HepG2 (cell line): ENCODE measurements around the gene TUFM. TPM values are rescaled to one million over a fixed set of nuclear protein-coding genes. Genes with fewer than 3 reads are reported as not detected.

ENCODE experiments used
- ASH2L ChIP-seq: fragments of 300-600, 200-600 bp; sonication (generic); IDR thresholded peaks from 2 replicates; pipeline ENCODE4 v1.7.0; 2017; ENCODE audit warnings: low read depth, mild to moderate bottlenecking, moderate library complexity, mixed read lengths, low read length; ENCODE audit not compliant: insufficient read length
- BRD4 ChIP-seq: sonication (generic); formaldehyde crosslinking; IDR thresholded peaks from 2 replicates; pipeline ENCODE4 v1.4.0; 2020; ENCODE audit warnings: missing genetic modification reagents
- CBX5 ChIP-seq: sonication (generic); formaldehyde crosslinking; IDR thresholded peaks from 2 replicates; pipeline ENCODE4 v1.4.0; 2020; ENCODE audit warnings: missing genetic modification reagents, borderline replicate concordance
- CHD2 ChIP-seq: IDR thresholded peaks from 2 replicates; pipeline ENCODE4 v1.6.1; 2011; ENCODE audit warnings: low read depth, low read length, improper control_type of control experiment
- DR1 ChIP-seq: sonication (generic); formaldehyde crosslinking; IDR thresholded peaks from 2 replicates; pipeline ENCODE4 v1.8.0; 2021; ENCODE audit warnings: mild to moderate bottlenecking, missing genetic modification reagents, inconsistent platforms
- FOXO1 ChIP-seq: sonication (generic); formaldehyde crosslinking; IDR thresholded peaks from 2 replicates; pipeline ENCODE4 v1.4.0; 2020; ENCODE audit warnings: missing genetic modification reagents
- FOXP1 ChIP-seq, 2 experiments: fragments of 450-650 bp in 1 of 2; IDR thresholded peaks; 2 replicates each; pipeline ENCODE4 v1.6.1; 2017 to 2018; ENCODE audit warnings: antibody characterized with exemption in 1 of 2
- HCFC1 ChIP-seq: fragments of 150-350 bp; IDR thresholded peaks from 2 replicates; pipeline ENCODE4 v1.6.1; 2014; ENCODE audit warnings: low read depth, low read length
- HMG20B ChIP-seq: conservative IDR thresholded peaks from 2 replicates; pipeline ENCODE4 v1.6.1; 2016; ENCODE audit warnings: missing genetic modification reagents, missing compliant biosample characterization
- HNF4A ChIP-seq: sonication (generic); formaldehyde crosslinking; IDR thresholded peaks from 2 replicates; pipeline ENCODE4 v1.4.0; 2020; ENCODE audit warnings: missing genetic modification reagents
- KAT8 ChIP-seq: IDR thresholded peaks from 2 replicates; pipeline ENCODE4 v1.6.1; 2016; ENCODE audit warnings: missing genetic modification reagents, missing compliant biosample characterization
- KDM5B ChIP-seq: sonication (generic); formaldehyde crosslinking; IDR thresholded peaks from 2 replicates; pipeline ENCODE4 v1.4.0; 2020; ENCODE audit warnings: missing genetic modification reagents, mild to moderate bottlenecking, borderline replicate concordance
- PAWR ChIP-seq: sonication (generic); formaldehyde crosslinking; IDR thresholded peaks from 2 replicates; pipeline ENCODE4 v1.4.0; 2020; ENCODE audit warnings: missing genetic modification reagents, mild to moderate bottlenecking, borderline replicate concordance
- PCBP2 ChIP-seq: fragments of 200-400 bp; formaldehyde crosslinking; optimal IDR thresholded peaks from 2 replicates; pipeline ENCODE3; 2018; ENCODE audit warnings: low read length, low read depth; ENCODE audit not compliant: poor library complexity, severe bottlenecking
- SMYD3 ChIP-seq: sonication (generic); formaldehyde crosslinking; IDR thresholded peaks from 2 replicates; pipeline ENCODE4 v1.8.1; 2023; ENCODE audit warnings: mild to moderate bottlenecking, missing genetic modification reagents
- THYN1 ChIP-seq: sonication (generic); formaldehyde crosslinking; IDR thresholded peaks from 2 replicates; pipeline ENCODE4 v1.8.1; 2023; ENCODE audit warnings: low read depth, mild to moderate bottlenecking, moderate library complexity, missing genetic modification reagents, borderline replicate concordance
- ZBTB1 ChIP-seq: sonication (generic); formaldehyde crosslinking; IDR thresholded peaks from 2 replicates; pipeline ENCODE4 v1.4.0; 2020; ENCODE audit warnings: missing genetic modification reagents, borderline replicate concordance
- ZMYM4 ChIP-seq: sonication (generic); formaldehyde crosslinking; IDR thresholded peaks from 2 replicates; pipeline ENCODE4 v1.8.1; 2023; ENCODE audit warnings: mild to moderate bottlenecking, missing genetic modification reagents
- ZNF143 ChIP-seq: sonication (generic); formaldehyde crosslinking; IDR thresholded peaks from 2 replicates; pipeline ENCODE4 v1.4.0; 2020; ENCODE audit warnings: missing genetic modification reagents
- ZNF44 ChIP-seq: sonication (generic); formaldehyde crosslinking; IDR thresholded peaks from 2 replicates; pipeline ENCODE4 v1.5.1; 2020; ENCODE audit warnings: mild to moderate bottlenecking, missing genetic modification reagents
- ZNF660 ChIP-seq: sonication (generic); formaldehyde crosslinking; IDR thresholded peaks from 2 replicates; pipeline ENCODE4 v1.5.1; 2020; ENCODE audit warnings: mild to moderate bottlenecking, low read depth, missing genetic modification reagents, borderline replicate concordance
- ZNF678 ChIP-seq: sonication (generic); formaldehyde crosslinking; IDR thresholded peaks from 2 replicates; pipeline ENCODE4 v1.4.0; 2020; ENCODE audit warnings: mild to moderate bottlenecking, missing genetic modification reagents
- ZNF749 ChIP-seq: sonication (generic); formaldehyde crosslinking; IDR thresholded peaks from 2 replicates; pipeline ENCODE4 v1.8.0; 2022; ENCODE audit warnings: mild to moderate bottlenecking, missing genetic modification reagents, moderate library complexity, borderline replicate concordance
- polyA plus RNA-seq, 8 experiments: library from polyadenylated mRNA; depleted of rRNA in 3 of 8; stranded (reverse) in 7 of 8; unstranded in 1 of 8; fragments of >200 nt; fragmentation: Illumina TruSeq in 4 of 8; extraction: Trizol in 4 of 8; gene quantifications; 2 replicates each; pipeline versions ENCODE4 v1.2.1 to v1.2.3, GENCODE V29; 2011 to 2016; ENCODE audit warnings: low read depth in 4 of 8, missing spikeins in 1 of 8, mixed read lengths in 1 of 8; ENCODE audit not compliant: insufficient read depth in 1 of 8
- total RNA-seq, 5 experiments: library from RNA; depleted of rRNA; stranded (reverse); fragments of >200 nt; fragmentation: Illumina TruSeq; extraction: Trizol; gene quantifications; 2 replicates each; pipeline ENCODE4 v1.2.3, GENCODE V29; 2016; ENCODE audit warnings: low read depth in 1 of 5
- TF ChIP-seq, protein P1 (sequence below): sonication (generic); formaldehyde crosslinking; IDR thresholded peaks from 2 replicates; pipeline ENCODE4 v1.5.0; 2020; ENCODE audit warnings: mild to moderate bottlenecking, missing genetic modification reagents
- TF ChIP-seq, protein P2 (sequence below): sonication (generic); formaldehyde crosslinking; IDR thresholded peaks from 2 replicates; pipeline ENCODE4 v1.9.0; 2021; ENCODE audit warnings: missing genetic modification reagents, mild to moderate bottlenecking, borderline replicate concordance

Gene TUFM
- total and polyA plus RNA-seq, 2 of the 13 experiments (the other 11 are each of a cell fraction or from before 2014, with no cell fraction given) = 206 to 298 TPM

DNA sequence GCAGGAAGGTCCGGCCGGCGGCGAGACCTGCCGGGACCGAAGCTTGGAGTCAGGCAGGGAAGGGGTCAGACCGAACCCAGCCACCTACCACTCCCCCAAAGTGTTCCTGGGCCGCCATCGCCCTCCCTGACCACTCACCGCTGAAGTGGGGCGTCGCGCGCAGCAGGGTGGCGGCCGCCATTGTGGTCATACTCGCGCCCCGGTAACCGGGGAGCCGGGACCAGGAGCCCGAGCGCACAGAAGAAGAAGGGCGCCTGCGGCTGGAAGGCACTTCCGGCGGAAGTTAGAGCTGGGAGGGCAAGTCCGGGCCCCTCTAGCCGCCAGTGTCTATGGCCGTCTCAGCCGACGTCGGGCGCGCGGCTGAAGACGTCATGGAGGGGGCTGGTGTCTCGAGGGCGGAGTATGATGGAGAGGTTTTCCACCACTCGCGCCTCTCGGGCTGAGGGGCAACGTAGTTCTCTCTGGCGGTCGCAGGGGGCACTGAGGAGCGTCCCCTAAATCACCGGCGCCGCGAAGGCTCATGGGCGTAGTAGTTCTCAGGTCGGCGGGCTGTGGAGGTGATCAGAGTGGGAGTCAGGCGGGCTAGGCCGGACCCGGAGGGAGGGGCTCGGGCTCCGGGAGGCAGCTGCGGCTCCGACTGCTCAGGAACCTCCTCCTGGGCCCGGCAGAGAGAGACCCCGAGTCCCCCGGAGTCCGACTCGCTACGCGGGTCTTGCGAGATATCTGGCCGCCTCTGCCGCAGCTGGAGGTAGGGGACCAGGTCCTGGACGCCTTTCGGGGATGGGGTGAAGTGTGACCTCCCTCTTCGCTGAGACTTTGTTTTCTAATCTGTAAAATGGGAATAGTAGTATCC is at the start of gene TUFM (continued):
- TF ChIP-seq, protein P1, sequence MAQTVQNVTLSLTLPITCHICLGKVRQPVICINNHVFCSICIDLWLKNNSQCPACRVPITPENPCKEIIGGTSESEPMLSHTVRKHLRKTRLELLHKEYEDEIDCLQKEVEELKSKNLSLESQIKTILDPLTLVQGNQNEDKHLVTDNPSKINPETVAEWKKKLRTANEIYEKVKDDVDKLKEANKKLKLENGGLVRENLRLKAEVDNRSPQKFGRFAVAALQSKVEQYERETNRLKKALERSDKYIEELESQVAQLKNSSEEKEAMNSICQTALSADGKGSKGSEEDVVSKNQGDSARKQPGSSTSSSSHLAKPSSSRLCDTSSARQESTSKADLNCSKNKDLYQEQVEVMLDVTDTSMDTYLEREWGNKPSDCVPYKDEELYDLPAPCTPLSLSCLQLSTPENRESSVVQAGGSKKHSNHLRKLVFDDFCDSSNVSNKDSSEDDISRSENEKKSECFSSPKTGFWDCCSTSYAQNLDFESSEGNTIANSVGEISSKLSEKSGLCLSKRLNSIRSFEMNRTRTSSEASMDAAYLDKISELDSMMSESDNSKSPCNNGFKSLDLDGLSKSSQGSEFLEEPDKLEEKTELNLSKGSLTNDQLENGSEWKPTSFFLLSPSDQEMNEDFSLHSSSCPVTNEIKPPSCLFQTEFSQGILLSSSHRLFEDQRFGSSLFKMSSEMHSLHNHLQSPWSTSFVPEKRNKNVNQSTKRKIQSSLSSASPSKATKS (CRISPR knock-in tag) = 0 out of 2 replicates have a peak, but pooled peaks have one; percentile 71
- TF ChIP-seq BRD4 (CRISPR knock-in tag) (peak; percentile 81; the same call in 1 of the 2 replicates), THYN1 (CRISPR knock-in tag) (0 out of 2 replicates have a peak, but pooled peaks have one; percentile 21), HNF4A (CRISPR knock-in tag) (0 out of 2 replicates have a peak, but pooled peaks have one; percentile 4), ZNF660 (no peak), ASH2L (peak; percentile 94), PAWR (CRISPR knock-in tag) (no peak), ZNF143 (CRISPR knock-in tag) (peak; percentile 96), KAT8 (peak; percentile 100), ZNF44 (CRISPR knock-in tag) (peak; percentile 98), ZBTB1 (no peak), FOXP1 (IDR thresholded peaks at IDR 0.05) (peak; percentile 28; the same call in 1 of the 2 replicates), FOXP1 (CRISPR knock-in tag; IDR thresholded peaks at IDR 0.05) (no peak), CHD2 (no peak), ZMYM4 (CRISPR knock-in tag) (peak; percentile 77; the same call in 1 of the 2 replicates), HMG20B (peak; percentile 38; the same call in 1 of the 2 replicates), CBX5 (CRISPR knock-in tag) (peak; percentile 83; the same call in 1 of the 2 replicates), FOXO1 (CRISPR knock-in tag) (peak; percentile 11; the same call in 1 of the 2 replicates), KDM5B (CRISPR knock-in tag) (peak; percentile 87; the same call in 1 of the 2 replicates), HCFC1 (peak; percentile 88), ZNF678 (CRISPR knock-in tag) (peak; percentile 83), ZNF749 (CRISPR knock-in tag) (0 out of 2 replicates have a peak, but pooled peaks have one; percentile 35), SMYD3 (CRISPR knock-in tag) (no peak; the same call in 1 of the 2 replicates), PCBP2 (no peak), DR1 (peak; percentile 96)
- TF ChIP-seq, protein P2, sequence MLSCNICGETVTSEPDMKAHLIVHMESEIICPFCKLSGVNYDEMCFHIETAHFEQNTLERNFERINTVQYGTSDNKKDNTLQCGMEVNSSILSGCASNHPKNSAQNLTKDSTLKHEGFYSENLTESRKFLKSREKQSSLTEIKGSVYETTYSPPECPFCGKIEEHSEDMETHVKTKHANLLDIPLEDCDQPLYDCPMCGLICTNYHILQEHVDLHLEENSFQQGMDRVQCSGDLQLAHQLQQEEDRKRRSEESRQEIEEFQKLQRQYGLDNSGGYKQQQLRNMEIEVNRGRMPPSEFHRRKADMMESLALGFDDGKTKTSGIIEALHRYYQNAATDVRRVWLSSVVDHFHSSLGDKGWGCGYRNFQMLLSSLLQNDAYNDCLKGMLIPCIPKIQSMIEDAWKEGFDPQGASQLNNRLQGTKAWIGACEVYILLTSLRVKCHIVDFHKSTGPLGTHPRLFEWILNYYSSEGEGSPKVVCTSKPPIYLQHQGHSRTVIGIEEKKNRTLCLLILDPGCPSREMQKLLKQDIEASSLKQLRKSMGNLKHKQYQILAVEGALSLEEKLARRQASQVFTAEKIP (CRISPR knock-in tag) = no peak
